Activated B cell treated with CpG ODN at 0.5 μM for 24 hours (primary cell): ENCODE data around the gene CMTR1. TPM values are rescaled to one million over a fixed set of nuclear protein-coding genes. Genes with fewer than 3 reads are reported as not detected.

ENCODE experiments used
- ATAC-seq: fragments of 200-7000 bp; cut with Tn5 transposase; one replicate; pipeline ENCODE4 v1.10.0; 2021; ENCODE audit warnings: low read depth, mild to moderate bottlenecking, moderate library complexity
- CTCF ChIA-PET: fragments of 350-600 bp; sonication (Branson Sonifier 250); formaldehyde crosslinking; loops from one replicate; lab custom pipeline; 2021; ENCODE audit warnings: antibody characterized with exemption; lab: Charles Lee
- POLR2A ChIA-PET: fragments of 350-600 bp; sonication (Branson Sonifier 250); formaldehyde crosslinking; loops from one replicate; lab custom pipeline; 2021; ENCODE audit warnings: antibody characterized with exemption; lab: Charles Lee
- DNase-seq: peaks from one replicate; pipeline ENCODE4 v3.0.0; 2022
- H3K27ac Mint-ChIP-seq: one replicate; pipeline ENCODE4 v1.8.0; 2020; ENCODE audit warnings: mixed read lengths
- H3K27me3 Mint-ChIP-seq: one replicate; pipeline ENCODE4 v1.8.0; 2021; ENCODE audit warnings: mixed read lengths
- H3K36me3 Mint-ChIP-seq: one replicate; pipeline ENCODE4 v1.8.0; 2021; ENCODE audit warnings: low read depth, mixed read lengths
- H3K4me1 Mint-ChIP-seq: one replicate; pipeline ENCODE4 v1.8.0; 2021; ENCODE audit warnings: mixed read lengths
- H3K4me3 Mint-ChIP-seq: one replicate; pipeline ENCODE4 v1.8.0; 2020; ENCODE audit warnings: mild to moderate bottlenecking, mixed read lengths
- H3K9me3 Mint-ChIP-seq: one replicate; pipeline ENCODE4 v1.8.0; 2020; ENCODE audit warnings: mixed read lengths
- intact Hi-C: fragments of 100-400 bp; cut with micrococcal nuclease; formaldehyde crosslinking; loops from one replicate; pipeline ENCODE4 v1.15.1; 2024
- total RNA-seq: library from RNA; stranded (reverse); gene quantifications from 2 replicates; pipeline ENCODE4 v1.2.3, GENCODE V29; 2022
- TF ChIP-seq, protein P1 (sequence below): fragments of 200-600 bp; IDR thresholded peaks from one replicate; pipeline ENCODE4 v1.8.0; 2022; ENCODE audit warnings: antibody characterized with exemption, mild to moderate bottlenecking

Gene CMTR1
- total RNA-seq, 1 donor from 2014 or later: 65.7 TPM

DNA sequence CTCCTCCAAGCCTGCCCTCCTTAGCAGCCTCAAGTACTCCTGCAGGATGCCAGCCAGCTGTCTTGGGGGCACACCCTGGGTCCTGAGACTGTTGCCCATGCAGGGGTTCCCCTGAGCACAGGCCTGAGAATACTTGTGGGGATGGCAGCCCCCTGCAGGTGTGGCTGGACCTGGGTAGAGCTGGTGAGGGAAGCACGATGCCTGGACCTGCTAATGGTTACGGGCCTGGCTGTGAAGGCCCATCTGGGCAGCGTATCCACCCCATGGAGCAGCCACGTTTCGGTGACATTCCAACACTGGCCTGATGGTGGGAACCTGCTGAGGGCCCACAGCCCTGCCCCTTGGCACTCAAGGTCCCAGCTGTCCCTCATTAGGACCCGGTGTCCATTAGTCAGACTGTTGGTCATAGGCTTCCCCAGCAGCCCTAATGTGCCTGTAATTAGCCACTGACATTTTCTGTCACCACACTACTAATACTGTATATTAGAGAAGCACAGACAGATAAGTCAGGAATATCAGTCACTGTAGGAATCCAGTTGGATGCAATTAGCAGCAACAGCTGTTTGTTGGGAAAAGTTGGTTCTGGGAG, 46.3 kb downstream of the CMTR1 start:
- ChIA-PET POLR2A (no interaction called here), CTCF (no interaction called here)
- H3K9me3 Mint-ChIP-seq: no peaks in the 10 kb centered on the region
- TF ChIP-seq, protein P1, sequence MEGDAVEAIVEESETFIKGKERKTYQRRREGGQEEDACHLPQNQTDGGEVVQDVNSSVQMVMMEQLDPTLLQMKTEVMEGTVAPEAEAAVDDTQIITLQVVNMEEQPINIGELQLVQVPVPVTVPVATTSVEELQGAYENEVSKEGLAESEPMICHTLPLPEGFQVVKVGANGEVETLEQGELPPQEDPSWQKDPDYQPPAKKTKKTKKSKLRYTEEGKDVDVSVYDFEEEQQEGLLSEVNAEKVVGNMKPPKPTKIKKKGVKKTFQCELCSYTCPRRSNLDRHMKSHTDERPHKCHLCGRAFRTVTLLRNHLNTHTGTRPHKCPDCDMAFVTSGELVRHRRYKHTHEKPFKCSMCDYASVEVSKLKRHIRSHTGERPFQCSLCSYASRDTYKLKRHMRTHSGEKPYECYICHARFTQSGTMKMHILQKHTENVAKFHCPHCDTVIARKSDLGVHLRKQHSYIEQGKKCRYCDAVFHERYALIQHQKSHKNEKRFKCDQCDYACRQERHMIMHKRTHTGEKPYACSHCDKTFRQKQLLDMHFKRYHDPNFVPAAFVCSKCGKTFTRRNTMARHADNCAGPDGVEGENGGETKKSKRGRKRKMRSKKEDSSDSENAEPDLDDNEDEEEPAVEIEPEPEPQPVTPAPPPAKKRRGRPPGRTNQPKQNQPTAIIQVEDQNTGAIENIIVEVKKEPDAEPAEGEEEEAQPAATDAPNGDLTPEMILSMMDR: no peak
- H3K27ac Mint-ChIP-seq: no peak overlapping the region
- ATAC-seq (no peak), DNase-seq (no peak)
- H3K4me3 Mint-ChIP-seq: no peak overlapping the region
- peaks cover 82% of the 10 kb centered on the region for H3K36me3 Mint-ChIP-seq
- intact Hi-C loops: no loop called here
- no peaks in the 10 kb centered on the region for H3K27me3 Mint-ChIP-seq
- H3K4me1 Mint-ChIP-seq: no peaks in the 10 kb centered on the region

DNA sequence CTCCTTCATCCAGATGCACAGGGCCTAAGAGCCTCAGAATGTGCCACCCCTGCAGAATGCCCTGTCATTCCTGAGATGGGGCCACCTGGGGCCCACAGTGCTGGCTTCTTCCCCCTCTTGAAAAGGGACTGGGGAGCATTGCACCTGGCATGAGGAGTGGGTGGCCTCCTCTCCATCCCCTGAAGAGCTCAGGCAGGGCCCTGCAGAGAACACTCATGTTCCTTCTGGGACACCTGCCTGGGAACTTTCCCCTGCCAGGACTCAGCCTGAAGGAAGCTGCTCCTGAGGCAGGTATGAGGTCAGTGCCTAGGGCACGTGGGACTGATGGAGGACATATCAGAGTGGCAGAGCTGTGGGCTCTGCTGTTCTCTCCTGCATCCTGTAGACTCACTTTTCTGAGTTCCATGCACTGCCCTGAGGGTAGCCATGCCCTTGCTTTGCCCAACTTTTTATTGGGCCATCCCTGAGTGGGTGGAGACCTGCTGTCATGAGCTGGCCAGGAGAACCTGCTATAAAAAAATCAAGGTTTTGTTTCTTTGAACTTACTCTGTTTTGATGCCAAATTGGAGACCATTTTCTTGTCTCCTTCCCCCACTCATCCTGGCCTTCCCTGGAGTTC, 47.2 kb downstream of the CMTR1 start:
- no peaks in the 10 kb centered on the region for H3K9me3 Mint-ChIP-seq
- H3K4me1 Mint-ChIP-seq: no peaks in the 10 kb centered on the region
- ChIA-PET CTCF (no interaction called here), POLR2A (interaction anchor here (0.6 kb wide), 1 partner anchor 292 kb away, joined by 12 read pairs; no protein-coding TSS in a partner anchor)
- ATAC-seq (no peak), DNase-seq (no peak)
- H3K36me3 Mint-ChIP-seq: peaks cover 75% of the 10 kb centered on the region
- no peaks in the 10 kb centered on the region for H3K27me3 Mint-ChIP-seq
- H3K4me3 Mint-ChIP-seq: no peak overlapping the region
- H3K27ac Mint-ChIP-seq: no peak overlapping the region
- intact Hi-C loops: loop anchor here (5.0 to 10.0 kb wide), 2 partner anchors 153 to 385 kb away; no protein-coding TSS in a partner anchor
- TF ChIP-seq, protein P1: no peak

DNA sequence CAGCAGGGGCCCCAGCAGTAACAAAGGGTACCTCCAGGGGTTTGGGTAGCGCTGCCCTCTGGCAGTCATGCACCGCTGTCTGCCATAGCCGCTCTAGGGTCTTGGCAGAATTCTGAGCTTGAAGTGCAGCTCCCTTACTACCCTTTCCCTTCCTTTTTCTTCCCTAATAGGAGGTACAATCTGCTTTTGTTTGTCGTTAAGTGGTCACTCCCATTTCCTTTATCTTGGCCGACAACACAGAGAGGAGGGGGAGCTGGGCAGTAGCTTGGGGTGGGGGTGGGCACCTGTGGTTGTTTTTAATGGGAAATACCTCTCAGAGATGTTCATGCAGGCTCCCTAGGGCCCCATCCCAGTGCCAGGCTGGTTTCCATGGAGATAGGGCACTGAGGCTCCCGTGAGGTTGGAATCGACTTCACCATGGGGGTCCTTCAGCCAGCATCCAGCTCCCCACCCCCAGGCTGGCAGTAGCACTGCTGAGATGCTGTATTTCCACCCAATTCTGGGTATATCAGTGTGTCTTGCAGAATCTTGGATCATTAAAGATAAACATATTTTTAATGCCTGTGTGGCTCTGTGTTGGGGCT, 48.0 kb downstream of the CMTR1 start:
- no peak for ATAC-seq
- Mint-ChIP-seq H3K4me3 (no peak overlapping the region), H3K9me3 (no peaks in the 10 kb centered on the region), H3K36me3 (peaks cover 69% of the 10 kb centered on the region), H3K27me3 (no peaks in the 10 kb centered on the region), H3K4me1 (no peaks in the 10 kb centered on the region), H3K27ac (no peak overlapping the region)
- ChIA-PET CTCF (interaction anchor here (1.1 to 2.4 kb wide), 3 partner anchors 14 to 211 kb away, joined by 3 to 7 read pairs (median 5); no protein-coding TSS in a partner anchor), POLR2A (interaction anchor here (0.6 kb wide), 1 partner anchor 291 kb away, joined by 12 read pairs; no protein-coding TSS in a partner anchor)
- TF ChIP-seq, protein P1: no peak
- DNase-seq: no peak
- intact Hi-C loops: loop anchor here (5.0 to 10.0 kb wide), 2 partner anchors 154 to 384 kb away; no protein-coding TSS in a partner anchor

DNA sequence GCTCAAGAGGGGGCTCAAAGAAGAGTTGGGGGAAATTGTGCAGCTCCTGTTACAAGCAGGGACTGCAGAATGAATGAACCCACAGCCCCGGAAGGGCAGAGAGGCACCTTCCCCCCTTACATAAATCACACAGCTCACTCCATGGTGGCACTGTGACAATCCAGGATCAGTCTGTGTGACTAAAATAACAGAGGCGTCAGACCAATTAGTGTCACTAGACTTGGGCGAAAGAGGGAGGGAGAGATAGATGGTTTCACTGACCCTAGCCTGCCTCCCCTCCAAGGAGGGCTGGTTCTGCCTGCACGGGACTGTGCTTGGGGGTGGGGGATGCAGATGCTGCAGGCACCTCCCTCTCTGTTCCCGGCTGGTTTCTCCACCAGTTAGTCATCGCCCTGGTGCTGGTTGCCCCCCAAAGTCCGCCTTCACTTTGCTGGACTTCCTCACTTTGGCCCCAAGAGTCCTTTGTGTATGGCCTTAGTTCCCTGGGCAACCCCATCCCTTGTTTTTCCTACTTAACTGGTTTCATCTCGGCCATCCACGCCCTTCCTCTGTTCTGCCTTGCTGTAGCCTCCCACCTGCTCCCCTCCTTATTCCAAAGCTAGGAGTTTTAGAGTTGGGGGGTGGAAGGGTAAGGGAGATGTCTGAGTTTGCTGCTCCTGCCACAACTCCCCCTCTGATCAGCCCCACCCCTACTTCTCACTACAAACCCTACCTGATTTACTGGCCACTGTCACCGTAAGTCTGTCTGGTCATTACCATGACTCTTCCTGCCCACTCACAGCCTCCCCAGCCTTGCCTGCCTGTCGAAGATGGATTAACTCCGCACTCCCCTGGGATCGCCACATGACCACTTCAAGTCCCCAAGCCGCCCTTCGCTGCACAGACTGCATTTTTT, 48.9 kb downstream of the CMTR1 start:
- H3K4me3 Mint-ChIP-seq: no peak overlapping the region
- POLR2A ChIA-PET: no interaction called here
- ATAC-seq (no peak), DNase-seq (no peak)
- H3K36me3 Mint-ChIP-seq: peaks cover 65% of the 10 kb centered on the region
- CTCF ChIA-PET: interaction anchor here (1.1 to 2.4 kb wide), 3 partner anchors 15 to 210 kb away, joined by 3 to 7 read pairs (median 5); no protein-coding TSS in a partner anchor
- no peaks in the 10 kb centered on the region for H3K27me3 Mint-ChIP-seq
- TF ChIP-seq, protein P1: no peak
- H3K9me3 Mint-ChIP-seq: no peaks in the 10 kb centered on the region
- H3K27ac Mint-ChIP-seq: no peak overlapping the region
- intact Hi-C loops: loop anchor here (5.0 to 10.0 kb wide), 2 partner anchors 155 to 383 kb away; no protein-coding TSS in a partner anchor
- no peaks in the 10 kb centered on the region for H3K4me1 Mint-ChIP-seq
